Measurements from ENCODE around the gene ZNF490.

ZNF490 gene

DNA sequence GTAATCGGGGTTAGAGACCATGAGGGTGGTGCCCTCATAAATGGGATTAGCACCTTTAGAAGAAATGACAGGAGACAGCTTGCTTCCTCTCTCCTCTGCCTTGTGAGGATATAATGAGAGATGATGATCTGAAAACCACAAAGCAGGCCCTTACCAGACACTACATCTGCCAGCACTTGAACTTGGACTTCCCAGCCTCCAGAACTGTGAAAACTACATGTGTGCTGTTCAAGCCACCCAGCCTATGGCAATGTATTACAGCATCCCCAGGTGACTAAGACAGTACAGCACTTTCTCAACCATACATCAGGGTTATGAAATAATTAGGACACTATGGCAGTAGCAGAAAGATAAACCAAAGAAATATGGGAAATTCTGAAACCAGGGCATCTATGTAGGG, 66.8 kb downstream of the ZNF490 start:
- no peak for DNase-seq (ENCODE audit: low spot score)
